HG02623 (cell line): Measurements from ENCODE around the gene AHNAK2.
"Not testable (repeated sequence)": the region's sequence is repeated elsewhere in the genome, so short reads cannot be mapped to it uniquely, and the experiment has no call there.

ENCODE experiments used
- ATAC-seq: cut with Tn5 transposase; IDR thresholded peaks from one replicate; pipeline ENCODE4 v1.9.1; 2021; ENCODE audit warnings: moderate library complexity; ENCODE audit not compliant: unreplicated experiment

AHNAK2 gene

DNA sequence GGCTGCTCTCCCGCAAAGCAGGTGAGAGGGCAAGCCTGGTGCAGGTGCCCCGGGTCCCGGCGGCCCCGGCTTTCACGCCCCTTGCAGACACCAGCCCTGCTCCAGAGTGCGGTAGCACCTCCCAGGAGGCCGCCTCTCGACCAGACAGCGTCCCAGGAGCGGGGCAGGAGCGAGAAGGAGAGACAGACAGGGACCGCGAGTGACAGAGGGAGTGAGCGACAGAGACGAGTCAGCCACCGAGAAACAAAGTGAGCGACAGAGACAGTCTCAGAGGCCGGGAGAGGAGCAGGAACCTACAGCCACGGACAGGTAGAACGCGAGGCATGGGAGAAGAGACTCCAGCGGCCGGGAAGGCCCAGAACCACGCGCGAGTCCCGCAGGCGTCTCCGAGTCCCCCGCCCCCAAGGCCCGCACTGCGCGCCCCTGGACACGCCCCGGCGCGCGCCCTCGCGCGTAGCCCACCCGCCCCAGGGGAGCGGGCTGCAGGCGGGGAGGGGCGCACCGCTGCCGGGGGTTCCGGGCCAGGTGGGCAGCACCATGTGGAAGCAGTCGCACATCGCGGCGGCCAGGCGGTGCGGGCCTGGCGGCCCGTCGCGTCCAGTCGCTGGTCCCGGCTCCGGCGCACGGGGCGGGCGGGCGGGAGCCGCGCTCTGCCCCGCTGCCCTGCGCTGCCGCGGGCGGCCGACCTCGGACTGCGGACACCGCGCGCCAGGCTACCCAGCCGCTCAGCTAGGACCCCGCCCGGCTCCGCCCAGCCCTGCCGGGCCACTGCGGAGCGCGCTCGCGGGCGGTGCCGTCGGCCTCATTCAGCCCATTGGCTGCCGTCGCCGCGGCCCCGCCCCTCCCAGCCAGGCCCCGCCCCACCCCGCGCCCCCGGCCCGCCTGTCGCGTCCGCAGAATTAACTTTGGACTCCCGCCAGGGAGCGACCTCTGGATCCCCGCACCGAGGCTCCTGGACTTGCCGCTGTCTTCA is at the start of gene AHNAK2:
AHNAK2 (minus strand) TSS at position 694 of the 973 bp plus-strand sequence; CDS start at position 557, 137 bp downstream.
- ATAC-seq, result no peak

DNA sequence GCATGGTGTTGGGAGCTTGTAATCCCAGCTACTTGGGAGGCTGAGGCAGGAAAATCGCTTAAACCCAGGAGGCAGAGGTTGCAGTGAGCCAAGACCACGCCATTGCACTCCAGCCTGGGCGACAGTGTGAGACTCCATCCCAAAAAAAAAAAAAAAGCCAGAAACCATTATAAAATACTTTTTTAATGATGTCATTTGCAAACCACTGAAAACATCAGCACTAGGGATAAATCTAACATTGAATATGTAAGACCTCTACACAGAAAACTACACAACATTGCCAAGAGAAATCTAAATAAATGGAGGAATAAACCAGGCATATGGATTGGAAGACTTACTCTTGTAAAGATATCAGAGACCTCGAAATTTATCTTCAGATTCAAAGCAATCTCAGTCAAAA is 49.5 kb upstream of the AHNAK2 start:
- not testable (repeated sequence) for ATAC-seq

DNA sequence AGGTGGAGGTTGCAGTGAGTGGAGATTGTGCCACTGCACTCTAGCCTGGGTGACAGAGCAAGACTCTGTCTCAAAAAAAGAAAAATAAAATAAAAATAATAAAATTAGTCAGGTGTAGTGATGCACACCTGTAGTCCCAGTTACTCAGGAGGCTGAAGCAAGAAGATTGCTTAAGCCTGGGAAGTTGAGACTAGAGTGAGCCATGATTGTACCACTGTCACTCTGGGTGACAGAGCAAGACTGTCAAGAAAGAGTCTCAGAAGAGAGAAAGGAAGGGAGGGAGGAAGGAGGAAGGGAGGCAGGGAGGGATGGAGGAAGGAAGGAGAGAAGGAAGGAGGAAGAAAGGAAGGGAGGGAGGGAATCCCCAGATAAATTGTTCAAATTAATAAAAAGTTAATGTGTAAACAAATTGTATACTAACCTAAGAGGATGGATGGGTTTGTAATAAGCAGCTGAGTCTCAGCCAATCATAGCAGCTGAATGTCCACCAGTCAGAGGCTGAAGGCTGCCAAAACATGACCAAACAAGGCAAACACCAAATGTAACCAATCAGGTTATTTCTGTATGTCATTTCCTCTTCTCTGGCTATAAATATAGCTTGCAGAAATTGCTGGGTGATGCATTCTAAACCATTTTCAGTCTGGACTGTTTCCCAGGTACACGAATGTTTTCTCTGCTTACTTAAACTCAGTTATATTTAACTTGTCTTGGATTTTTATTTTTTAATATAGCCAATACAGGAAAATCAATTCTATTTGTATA is 48.8 kb upstream of the AHNAK2 start:
- ATAC-seq, result no peak

DNA sequence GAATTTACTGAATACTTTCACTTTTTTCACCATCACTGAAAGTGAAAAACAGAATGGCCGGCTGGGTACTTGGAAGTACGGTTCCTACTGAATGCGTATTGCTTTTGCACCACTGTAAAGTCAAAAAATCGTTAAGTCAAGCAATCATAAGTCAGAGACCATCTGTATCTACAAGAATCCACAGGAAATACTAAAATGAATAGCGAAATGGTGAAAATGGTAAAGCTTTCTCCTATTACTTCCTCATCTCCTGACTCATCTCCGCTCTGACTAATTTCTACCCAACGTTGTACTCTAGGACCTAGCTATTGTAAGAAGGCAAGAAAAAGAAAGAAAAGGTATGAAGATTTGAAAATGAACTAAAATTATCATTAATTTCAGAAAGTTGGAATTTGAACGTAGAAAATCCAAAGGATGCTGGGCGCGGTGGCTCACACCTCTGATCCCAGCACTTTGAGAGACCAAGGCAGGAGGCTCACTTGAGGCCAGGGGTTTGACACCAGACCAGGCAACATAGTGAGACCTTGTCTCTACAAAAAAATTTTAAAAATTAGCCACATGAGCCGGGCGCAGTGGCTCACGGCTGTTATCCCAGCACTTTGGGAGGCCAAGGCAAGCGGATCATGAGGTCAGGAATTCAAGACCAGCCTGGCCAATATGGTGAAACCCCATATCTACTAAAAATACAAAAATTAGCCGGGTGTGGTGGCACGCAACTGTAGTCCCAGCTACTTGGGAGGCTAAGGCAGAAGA is 48.0 kb upstream of the AHNAK2 start:
- ATAC-seq, result no peak

GRCh38 chr14:105025429-105025828 is 47.3 kb upstream of the AHNAK2 start:
- ATAC-seq, result no peak

DNA sequence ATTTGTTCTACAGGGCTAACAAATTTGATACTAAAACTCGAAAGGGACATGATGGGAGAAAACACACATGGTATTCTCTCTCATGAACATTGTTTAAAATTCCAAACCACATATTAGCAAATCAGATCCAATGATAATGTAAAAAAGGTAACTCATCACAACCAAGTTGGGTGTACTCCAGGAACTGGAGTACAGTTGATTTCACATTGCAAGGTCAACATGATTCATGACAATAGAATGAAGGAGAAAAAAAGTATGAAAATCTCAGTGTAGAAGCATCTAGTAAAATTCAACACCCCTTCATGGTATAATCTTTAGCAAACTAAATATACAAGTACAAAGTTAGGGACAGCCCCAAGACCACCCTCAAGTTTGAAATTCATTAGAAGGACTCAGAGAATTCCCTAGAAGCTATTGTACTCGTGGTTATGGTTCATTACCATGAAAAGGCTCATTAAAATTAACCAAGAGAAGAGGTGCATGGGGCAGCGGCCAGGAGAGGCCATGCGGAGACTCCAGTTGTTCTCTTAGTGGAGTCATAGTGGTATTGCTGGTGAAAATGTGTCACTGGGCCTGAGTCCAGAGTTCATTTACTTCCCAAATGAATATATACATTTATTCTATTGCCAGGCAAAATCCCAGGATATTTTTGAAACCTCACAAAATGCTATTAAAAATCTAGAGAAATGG is 45.8 kb upstream of the AHNAK2 start:
- no peak for ATAC-seq

GRCh38 chr14:105023144-105023543 is 45.0 kb upstream of the AHNAK2 start:
- no peak for ATAC-seq

GRCh38 chr14:105022276-105022670 is 44.1 kb upstream of the AHNAK2 start:
- no peak for ATAC-seq

DNA sequence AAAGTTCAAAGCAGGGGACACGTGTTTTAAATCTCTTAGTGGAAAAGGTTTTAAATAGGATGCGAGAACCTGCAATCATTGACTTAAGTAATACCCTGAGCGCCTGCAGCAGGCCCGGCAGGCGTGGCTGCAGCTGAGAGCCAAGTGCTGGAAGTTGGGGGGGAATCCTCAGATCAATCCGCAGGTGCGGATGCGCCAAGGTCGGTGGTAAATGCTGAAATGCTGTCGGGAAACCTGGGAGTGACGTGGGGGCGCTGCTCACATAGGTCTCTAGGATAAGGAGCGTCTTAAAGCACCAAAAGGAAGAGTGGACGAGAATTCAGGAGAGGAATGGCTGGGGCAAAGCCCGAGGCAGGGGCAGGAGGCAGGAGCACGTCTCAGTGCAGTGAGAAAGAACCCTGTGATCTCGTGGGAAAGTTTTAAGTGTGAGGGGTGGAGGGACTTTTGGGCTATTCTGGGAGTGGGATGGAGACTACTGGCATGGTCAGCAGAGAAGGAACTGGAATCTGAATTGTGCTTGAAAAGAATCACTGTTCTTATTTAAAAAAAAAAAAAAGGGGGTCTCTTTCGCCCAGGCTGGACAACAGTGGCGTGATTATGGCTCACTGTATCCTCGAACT is 43.6 kb upstream of the AHNAK2 start:
- no peak for ATAC-seq

DNA sequence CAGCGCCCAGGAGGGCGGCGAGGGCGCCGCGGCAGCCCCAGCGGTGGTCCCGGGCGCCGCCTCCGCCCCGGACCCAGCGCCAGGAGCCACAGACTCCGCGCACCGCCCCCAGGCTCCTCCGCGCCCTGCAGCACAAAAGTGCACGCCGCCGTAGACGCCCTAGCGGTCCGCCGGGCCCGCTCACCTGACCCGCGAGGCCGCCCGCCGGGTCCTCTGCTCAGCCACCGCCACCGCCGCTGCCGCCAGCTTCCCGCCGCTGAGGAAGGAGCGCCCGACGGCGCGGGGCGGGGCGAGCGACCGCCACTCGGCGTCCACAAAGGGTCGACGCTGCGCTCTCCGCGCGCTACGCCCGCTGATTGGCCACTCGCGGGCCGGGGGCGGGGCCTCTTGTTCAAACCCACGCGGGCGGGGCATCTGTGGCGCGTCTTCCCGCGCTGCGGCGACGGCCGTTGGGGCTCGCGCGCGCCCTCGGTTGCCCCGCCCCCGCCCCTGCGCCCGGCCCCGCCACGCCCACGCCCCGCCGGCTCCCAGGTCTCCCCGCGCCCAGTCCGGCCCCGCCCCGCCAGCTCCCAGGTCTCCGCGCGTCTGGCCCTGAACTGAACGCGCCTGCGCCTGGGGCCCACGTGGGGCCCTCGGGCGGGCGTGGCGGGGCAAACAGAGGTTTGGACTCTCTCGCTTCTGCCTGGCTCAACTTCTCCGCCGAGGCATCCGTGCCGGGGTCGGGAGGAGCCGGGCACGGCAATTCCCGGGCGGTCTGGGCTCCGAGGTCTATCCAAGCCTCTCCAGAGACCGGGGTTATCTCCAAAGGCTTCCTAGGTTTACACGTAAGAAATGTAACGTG is 42.9 kb upstream of the AHNAK2 start, which contains the start of gene CDCA4:
CDCA4 (minus strand) TSS at position 269 of the 841 bp plus-strand sequence. CDS start 9,154 bp downstream, outside the sequence.
- peak; percentile 68 for ATAC-seq

GRCh38 chr14:105019861-105020814 is 42.0 kb upstream of the AHNAK2 start:
- peak; percentile 23 for ATAC-seq

GRCh38 chr14:105018414-105018813 is 40.2 kb upstream of the AHNAK2 start:
- no peak for ATAC-seq

DNA sequence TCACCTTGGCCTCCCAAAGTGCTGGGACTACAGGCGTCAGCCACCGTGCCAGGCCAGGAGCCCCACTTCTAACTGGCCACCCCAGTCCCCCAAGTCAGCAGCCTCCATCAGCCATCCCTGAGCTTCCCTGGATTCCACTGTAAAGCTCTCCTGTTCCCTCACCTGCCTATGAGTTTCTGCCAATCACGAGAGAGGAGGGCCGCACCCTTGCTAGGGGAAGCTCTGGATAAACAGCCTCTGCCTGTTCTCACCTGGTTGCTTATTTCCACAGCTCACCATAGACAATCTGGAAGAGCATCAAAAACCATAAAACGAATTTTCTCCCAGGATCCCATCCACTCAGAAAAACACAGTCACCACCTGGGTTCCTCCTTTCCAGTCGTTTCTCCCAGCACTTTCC is 37.7 kb upstream of the AHNAK2 start:
- no peak for ATAC-seq

GRCh38 chr14:105015242-105015641 is 37.1 kb upstream of the AHNAK2 start:
- no peak for ATAC-seq

- no peak for ATAC-seq
These were observed 36.5 kb upstream of the AHNAK2 start for GRCh38 chr14:105014631-105015030.

DNA sequence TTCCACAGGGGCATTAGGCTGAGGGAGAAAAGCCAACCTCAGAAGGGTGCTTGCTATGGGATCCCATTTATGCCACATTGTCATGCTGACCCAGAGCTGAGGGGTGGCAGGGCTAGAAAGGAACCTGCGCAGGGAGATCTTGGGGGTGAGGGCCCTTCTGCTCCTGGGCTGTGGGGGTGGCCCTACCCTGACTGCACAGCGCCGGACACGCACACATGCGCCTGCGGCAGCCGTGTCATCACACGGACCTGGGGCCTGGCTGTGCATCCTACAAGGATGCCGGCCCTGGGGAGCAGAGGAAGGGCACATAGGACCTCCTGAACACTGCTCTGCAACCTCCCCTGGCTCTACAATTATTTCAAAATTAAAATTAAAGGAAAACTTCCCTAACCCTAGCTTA is 35.9 kb upstream of the AHNAK2 start:
- no peak for ATAC-seq

- no peak for ATAC-seq
These were observed 35.1 kb upstream of the AHNAK2 start for GRCh38 chr14:105013150-105013785.
